Panc1 (cell line): ENCODE results near the gene VHLL.

Source experiments
- POLR2AphosphoS5 ChIP-seq: IDR thresholded peaks from 2 replicates; pipeline ENCODE4 v1.6.1; 2012; ENCODE audit warnings: mild to moderate bottlenecking, low read depth, low read length, moderate library complexity
- SIN3A ChIP-seq: IDR thresholded peaks from 2 replicates; pipeline ENCODE4 v1.6.1; 2012; ENCODE audit warnings: low read depth, mild to moderate bottlenecking, low read length, moderate library complexity, borderline replicate concordance; ENCODE audit not compliant: insufficient read depth
- TCF7L2 ChIP-seq: IDR thresholded peaks from 2 replicates; pipeline ENCODE4 v1.6.1; 2011; ENCODE audit warnings: mild to moderate bottlenecking, low read depth, low read length, inconsistent platforms
- TF ChIP-seq, protein P1 (sequence below): fragments of 450-650 bp; IDR thresholded peaks from 2 replicates; pipeline ENCODE4 v1.5.1; 2017; ENCODE audit warnings: mild to moderate bottlenecking
- TF ChIP-seq, protein P2 (sequence below), 2 experiments: IDR thresholded peaks; 2 replicates each; pipeline ENCODE4 v1.6.1; 2011 to 2012; ENCODE audit warnings: low read depth in 2 of 2, control low read depth in 1 of 2, low read length in 1 of 2, mild to moderate bottlenecking in 1 of 2, moderate library complexity in 1 of 2; ENCODE audit not compliant: insufficient read depth in 1 of 2

DNA sequence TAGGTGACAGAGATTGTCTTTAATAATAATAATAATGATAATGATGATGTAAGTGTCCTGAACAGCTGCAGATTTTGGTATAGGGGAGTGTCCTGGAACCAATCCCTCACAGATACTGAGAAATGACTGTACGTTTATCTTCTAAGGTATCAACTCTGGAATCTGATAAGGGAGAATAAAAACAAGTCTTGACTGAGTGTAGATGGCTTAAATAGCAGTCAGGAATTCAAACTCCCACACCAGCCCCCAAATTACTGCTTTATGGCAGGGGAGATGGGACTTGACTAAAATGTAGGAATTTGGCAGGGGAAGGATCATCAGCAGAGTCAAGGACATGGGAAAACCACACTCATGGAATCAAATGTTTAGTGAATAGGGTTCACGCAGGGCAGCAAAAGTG is 6.1 kb upstream of the VHLL start:
- TF ChIP-seq, protein P1, sequence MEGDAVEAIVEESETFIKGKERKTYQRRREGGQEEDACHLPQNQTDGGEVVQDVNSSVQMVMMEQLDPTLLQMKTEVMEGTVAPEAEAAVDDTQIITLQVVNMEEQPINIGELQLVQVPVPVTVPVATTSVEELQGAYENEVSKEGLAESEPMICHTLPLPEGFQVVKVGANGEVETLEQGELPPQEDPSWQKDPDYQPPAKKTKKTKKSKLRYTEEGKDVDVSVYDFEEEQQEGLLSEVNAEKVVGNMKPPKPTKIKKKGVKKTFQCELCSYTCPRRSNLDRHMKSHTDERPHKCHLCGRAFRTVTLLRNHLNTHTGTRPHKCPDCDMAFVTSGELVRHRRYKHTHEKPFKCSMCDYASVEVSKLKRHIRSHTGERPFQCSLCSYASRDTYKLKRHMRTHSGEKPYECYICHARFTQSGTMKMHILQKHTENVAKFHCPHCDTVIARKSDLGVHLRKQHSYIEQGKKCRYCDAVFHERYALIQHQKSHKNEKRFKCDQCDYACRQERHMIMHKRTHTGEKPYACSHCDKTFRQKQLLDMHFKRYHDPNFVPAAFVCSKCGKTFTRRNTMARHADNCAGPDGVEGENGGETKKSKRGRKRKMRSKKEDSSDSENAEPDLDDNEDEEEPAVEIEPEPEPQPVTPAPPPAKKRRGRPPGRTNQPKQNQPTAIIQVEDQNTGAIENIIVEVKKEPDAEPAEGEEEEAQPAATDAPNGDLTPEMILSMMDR, result no peak
- no peak for TF ChIP-seq SIN3A
- 0 out of 2 replicates have a peak, but pooled peaks have one; percentile 19 for TF ChIP-seq POLR2AphosphoS5
- TF ChIP-seq, protein P2, sequence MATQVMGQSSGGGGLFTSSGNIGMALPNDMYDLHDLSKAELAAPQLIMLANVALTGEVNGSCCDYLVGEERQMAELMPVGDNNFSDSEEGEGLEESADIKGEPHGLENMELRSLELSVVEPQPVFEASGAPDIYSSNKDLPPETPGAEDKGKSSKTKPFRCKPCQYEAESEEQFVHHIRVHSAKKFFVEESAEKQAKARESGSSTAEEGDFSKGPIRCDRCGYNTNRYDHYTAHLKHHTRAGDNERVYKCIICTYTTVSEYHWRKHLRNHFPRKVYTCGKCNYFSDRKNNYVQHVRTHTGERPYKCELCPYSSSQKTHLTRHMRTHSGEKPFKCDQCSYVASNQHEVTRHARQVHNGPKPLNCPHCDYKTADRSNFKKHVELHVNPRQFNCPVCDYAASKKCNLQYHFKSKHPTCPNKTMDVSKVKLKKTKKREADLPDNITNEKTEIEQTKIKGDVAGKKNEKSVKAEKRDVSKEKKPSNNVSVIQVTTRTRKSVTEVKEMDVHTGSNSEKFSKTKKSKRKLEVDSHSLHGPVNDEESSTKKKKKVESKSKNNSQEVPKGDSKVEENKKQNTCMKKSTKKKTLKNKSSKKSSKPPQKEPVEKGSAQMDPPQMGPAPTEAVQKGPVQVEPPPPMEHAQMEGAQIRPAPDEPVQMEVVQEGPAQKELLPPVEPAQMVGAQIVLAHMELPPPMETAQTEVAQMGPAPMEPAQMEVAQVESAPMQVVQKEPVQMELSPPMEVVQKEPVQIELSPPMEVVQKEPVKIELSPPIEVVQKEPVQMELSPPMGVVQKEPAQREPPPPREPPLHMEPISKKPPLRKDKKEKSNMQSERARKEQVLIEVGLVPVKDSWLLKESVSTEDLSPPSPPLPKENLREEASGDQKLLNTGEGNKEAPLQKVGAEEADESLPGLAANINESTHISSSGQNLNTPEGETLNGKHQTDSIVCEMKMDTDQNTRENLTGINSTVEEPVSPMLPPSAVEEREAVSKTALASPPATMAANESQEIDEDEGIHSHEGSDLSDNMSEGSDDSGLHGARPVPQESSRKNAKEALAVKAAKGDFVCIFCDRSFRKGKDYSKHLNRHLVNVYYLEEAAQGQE (IDR thresholded peaks at IDR 0.05; ENCODE audit: insufficient read depth in 1 of 2, low read depth in 2 of 2, low read length in 1 of 2), result no peak
- TF ChIP-seq TCF7L2, result no peak
